Measurements from ENCODE around the gene DNAH8.

Gene DNAH8

GRCh38 chr6:39044181-39044580 lies 329.1 kb downstream of the DNAH8 start:
- H3K27me3 ChIP-seq (ENCODE audit: control insufficient read depth, insufficient read depth, low read length): peaks cover 29% of the 10 kb centered on the region

GRCh38 chr6:39047434-39048327 lies 332.6 kb downstream of the DNAH8 start:
- Histone ChIP-seq H3K4me3 (ENCODE audit: low read depth, low read length) (peak overlapping the region; percentile 52), H3K9me3 (ENCODE audit: control insufficient read depth, insufficient read depth, low read length) (no peaks in the 10 kb centered on the region), H3K27me3 (ENCODE audit: control insufficient read depth, insufficient read depth, low read length) (peaks cover 38% of the 10 kb centered on the region), H3K36me3 (ENCODE audit: control insufficient read depth, insufficient read depth, low read length) (no peaks in the 10 kb centered on the region), H3K4me1 (ENCODE audit: control insufficient read depth, insufficient read depth, low read length) (peaks cover 2% of the 10 kb centered on the region), H3K9ac (ENCODE audit: low read depth, low read length) (no peak overlapping the region)

More at GRCh38 chr6:39044181-39044580, 329.1 kb downstream of the DNAH8 start:
- no peaks in the 10 kb centered on the region for H3K4me1 ChIP-seq (ENCODE audit: control insufficient read depth, insufficient read depth, low read length)
- H3K36me3 ChIP-seq (ENCODE audit: control insufficient read depth, insufficient read depth, low read length): no peaks in the 10 kb centered on the region
- H3K9ac ChIP-seq (ENCODE audit: low read depth, low read length): no peak overlapping the region
- no peak overlapping the region for H3K4me3 ChIP-seq (ENCODE audit: low read depth, low read length)
- H3K9me3 ChIP-seq (ENCODE audit: control insufficient read depth, insufficient read depth, low read length): no peaks in the 10 kb centered on the region

GRCh38 chr6:39048481-39049399 lies 333.6 kb downstream of the DNAH8 start, which contains the start of gene GLP1R:
Gene GLP1R, plus strand, starts transcription at chr6:39048781. Its CDS starts 60 bp downstream, at chr6:39048841.
- H3K9ac ChIP-seq (ENCODE audit: low read depth, low read length): peak within 1 kb of the TSS; percentile 79
- H3K4me1 ChIP-seq (ENCODE audit: control insufficient read depth, insufficient read depth, low read length): peaks cover 2% of the 10 kb centered on the region
- H3K4me3 ChIP-seq (ENCODE audit: low read depth, low read length): peak within 1 kb of the TSS; percentile 52
- H3K36me3 ChIP-seq (ENCODE audit: control insufficient read depth, insufficient read depth, low read length): no peaks in the 10 kb centered on the region
- no peaks in the 10 kb centered on the region for H3K9me3 ChIP-seq (ENCODE audit: control insufficient read depth, insufficient read depth, low read length)
- H3K27me3 ChIP-seq (ENCODE audit: control insufficient read depth, insufficient read depth, low read length): peaks cover 38% of the 10 kb centered on the region

- Histone ChIP-seq H3K9me3 (ENCODE audit: control insufficient read depth, insufficient read depth, low read length) (no peaks in the 10 kb centered on the region), H3K4me1 (ENCODE audit: control insufficient read depth, insufficient read depth, low read length) (peaks cover 9% of the 10 kb centered on the region), H3K36me3 (ENCODE audit: control insufficient read depth, insufficient read depth, low read length) (no peaks in the 10 kb centered on the region), H3K27me3 (ENCODE audit: control insufficient read depth, insufficient read depth, low read length) (peaks cover 38% of the 10 kb centered on the region), H3K4me3 (ENCODE audit: low read depth, low read length) (peak overlapping the region; percentile 52), H3K9ac (ENCODE audit: low read depth, low read length) (no peak overlapping the region)
These were observed 334.6 kb downstream of the DNAH8 start for GRCh38 chr6:39049575-39050283.

GRCh38 chr6:39050453-39051112 lies 335.5 kb downstream of the DNAH8 start:
- Histone ChIP-seq H3K9ac (ENCODE audit: low read depth, low read length) (no peak overlapping the region), H3K4me1 (ENCODE audit: control insufficient read depth, insufficient read depth, low read length) (peaks cover 9% of the 10 kb centered on the region), H3K4me3 (ENCODE audit: low read depth, low read length) (no peak overlapping the region), H3K27me3 (ENCODE audit: control insufficient read depth, insufficient read depth, low read length) (peaks cover 38% of the 10 kb centered on the region), H3K9me3 (ENCODE audit: control insufficient read depth, insufficient read depth, low read length) (no peaks in the 10 kb centered on the region), H3K36me3 (ENCODE audit: control insufficient read depth, insufficient read depth, low read length) (no peaks in the 10 kb centered on the region)

- H3K27me3 ChIP-seq (ENCODE audit: control insufficient read depth, insufficient read depth, low read length): peaks cover 35% of the 10 kb centered on the region
- no peaks in the 10 kb centered on the region for H3K9me3 ChIP-seq (ENCODE audit: control insufficient read depth, insufficient read depth, low read length)
- H3K4me1 ChIP-seq (ENCODE audit: control insufficient read depth, insufficient read depth, low read length): peaks cover 9% of the 10 kb centered on the region
- H3K9ac ChIP-seq (ENCODE audit: low read depth, low read length): no peak overlapping the region
- H3K36me3 ChIP-seq (ENCODE audit: control insufficient read depth, insufficient read depth, low read length): no peaks in the 10 kb centered on the region
- H3K4me3 ChIP-seq (ENCODE audit: low read depth, low read length): no peak overlapping the region
These were observed 336.4 kb downstream of the DNAH8 start for GRCh38 chr6:39051399-39052122.

GRCh38 chr6:39053016-39053624 lies 338.0 kb downstream of the DNAH8 start:
- H3K9me3 ChIP-seq (ENCODE audit: control insufficient read depth, insufficient read depth, low read length): no peaks in the 10 kb centered on the region
- peaks cover 20% of the 10 kb centered on the region for H3K27me3 ChIP-seq (ENCODE audit: control insufficient read depth, insufficient read depth, low read length)
- peaks cover 9% of the 10 kb centered on the region for H3K4me1 ChIP-seq (ENCODE audit: control insufficient read depth, insufficient read depth, low read length)
- no peaks in the 10 kb centered on the region for H3K36me3 ChIP-seq (ENCODE audit: control insufficient read depth, insufficient read depth, low read length)
- no peak overlapping the region for H3K4me3 ChIP-seq (ENCODE audit: low read depth, low read length)
- no peak overlapping the region for H3K9ac ChIP-seq (ENCODE audit: low read depth, low read length)

- Histone ChIP-seq H3K36me3 (ENCODE audit: control insufficient read depth, insufficient read depth, low read length) (no peaks in the 10 kb centered on the region), H3K9me3 (ENCODE audit: control insufficient read depth, insufficient read depth, low read length) (no peaks in the 10 kb centered on the region), H3K9ac (ENCODE audit: low read depth, low read length) (no peak overlapping the region), H3K4me1 (ENCODE audit: control insufficient read depth, insufficient read depth, low read length) (peaks cover 9% of the 10 kb centered on the region), H3K4me3 (ENCODE audit: low read depth, low read length) (no peak overlapping the region), H3K27me3 (ENCODE audit: control insufficient read depth, insufficient read depth, low read length) (peaks cover 16% of the 10 kb centered on the region)
These were observed 338.9 kb downstream of the DNAH8 start for GRCh38 chr6:39053854-39054576.

GRCh38 chr6:39054577-39055142 lies 339.5 kb downstream of the DNAH8 start:
- no peaks in the 10 kb centered on the region for H3K36me3 ChIP-seq (ENCODE audit: control insufficient read depth, insufficient read depth, low read length)
- H3K27me3 ChIP-seq (ENCODE audit: control insufficient read depth, insufficient read depth, low read length): peaks cover 9% of the 10 kb centered on the region
- H3K9ac ChIP-seq (ENCODE audit: low read depth, low read length): no peak overlapping the region
- H3K4me1 ChIP-seq (ENCODE audit: control insufficient read depth, insufficient read depth, low read length): peaks cover 8% of the 10 kb centered on the region
- H3K4me3 ChIP-seq (ENCODE audit: low read depth, low read length): no peak overlapping the region
- H3K9me3 ChIP-seq (ENCODE audit: control insufficient read depth, insufficient read depth, low read length): no peaks in the 10 kb centered on the region

All from iPS-15b (cell line).